ENCODE results near the gene TCEA3. TPM values are rescaled to one million over a fixed set of nuclear protein-coding genes. Genes with fewer than 3 reads are reported as not detected.

TCEA3 gene
- total and polyA plus RNA-seq, 11 donors, result 21.5 to 87.3 (median 55.9) TPM

- TF ChIP-seq POLR2A (IDR thresholded peaks at IDR 0.05) (no peak), CTCF (IDR thresholded peaks at IDR 0.05) (no peak)
- Histone ChIP-seq H3K36me3 (peaks cover 0 to 71% (median 42%) of the 10 kb centered on the region in 9 donors), H3K4me3 (no peak overlapping the region), H3K27me3 (no peaks in the 10 kb centered on the region), H3K27ac (no peak overlapping the region), H3K4me1 (peaks cover 0 to 20% (median 0%) of the 10 kb centered on the region in 12 donors), H3K9me3 (no peaks in the 10 kb centered on the region)
- 85 to 98% (median 87%) methylated on average over 3 of the region's 3 CpGs for WGBS, 4 donors
- intact Hi-C loops (cut with DNase I), result no loop called here
- DNase-seq (no peak), ATAC-seq (no peak)
Observed at GRCh38 chr1:23442751-23443150, 18.2 kb upstream of the TCEA3 start.

GRCh38 chr1:23441446-23442148 lies 17.0 kb upstream of the TCEA3 start:
- Histone ChIP-seq H3K4me1 (peaks cover 0 to 20% (median 0%) of the 10 kb centered on the region in 12 donors), H3K27ac (no peak overlapping the region), H3K9me3 (no peaks in the 10 kb centered on the region), H3K36me3 (peaks cover 0 to 73% (median 47%) of the 10 kb centered on the region in 9 donors), H3K27me3 (no peaks in the 10 kb centered on the region), H3K4me3 (no peak overlapping the region)
- no peak for ATAC-seq
- TF ChIP-seq CTCF (IDR thresholded peaks at IDR 0.05), result no peak
- TF ChIP-seq POLR2A (IDR thresholded peaks at IDR 0.05), result no peak
- intact Hi-C loops (cut with DNase I), result no loop called here
- WGBS, 4 donors, result 70 to 75% (median 73%) methylated on average over 7 to 8 of the region's 8 CpGs
- DNase-seq, result peak in 1 of 5 donors; percentile 46

GRCh38 chr1:23438545-23438944 lies 14.0 kb upstream of the TCEA3 start:
- no peak for TF ChIP-seq CTCF (IDR thresholded peaks at IDR 0.05)
- TF ChIP-seq POLR2A (IDR thresholded peaks at IDR 0.05), result no peak
- Histone ChIP-seq H3K36me3 (peaks cover 0 to 95% (median 77%) of the 10 kb centered on the region in 9 donors), H3K4me1 (peaks cover 0 to 2% (median 0%) of the 10 kb centered on the region in 12 donors), H3K4me3 (no peak overlapping the region), H3K27ac (no peak overlapping the region), H3K27me3 (no peaks in the 10 kb centered on the region), H3K9me3 (no peaks in the 10 kb centered on the region)
- WGBS, 4 donors, result 84 to 92% (median 86%) methylated on average over 8 of the region's 8 CpGs
- no peak for ATAC-seq
- intact Hi-C loops (cut with DNase I), result no loop called here
- no peak for DNase-seq

GRCh38 chr1:23437355-23437664 lies 12.8 kb upstream of the TCEA3 start:
- no peak for DNase-seq
- WGBS, 4 donors, result 89 to 95% (median 93%) methylated on average over 13 of the region's 13 CpGs

More at GRCh38 chr1:23437355-23437664, 12.8 kb upstream of the TCEA3 start:
- H3K27me3 ChIP-seq, result no peaks in the 10 kb centered on the region
- H3K9me3 ChIP-seq, result no peaks in the 10 kb centered on the region
- H3K36me3 ChIP-seq, result peaks cover 0 to 96% (median 86%) of the 10 kb centered on the region in 9 donors
- no peak for ATAC-seq
- intact Hi-C loops (cut with DNase I), result no loop called here
- no peak overlapping the region for H3K27ac ChIP-seq
- TF ChIP-seq CTCF (IDR thresholded peaks at IDR 0.05) (no peak), POLR2A (IDR thresholded peaks at IDR 0.05) (no peak)
- H3K4me1 ChIP-seq, result no peaks in the 10 kb centered on the region
- no peak overlapping the region for H3K4me3 ChIP-seq
